ENCODE data around the gene CNN2. TPM values are rescaled to one million over a fixed set of nuclear protein-coding genes. Genes with fewer than 3 reads are reported as not detected.

Gene CNN2
- total RNA-seq, 4 donors from 2014 or later, result 39.6 to 75.4 (median 60.8) TPM

- ATAC-seq (ENCODE audit: low FRiP score) (no peak), DNase-seq (ENCODE audit: low spot score) (no peak)
- TF ChIP-seq, protein P1, sequence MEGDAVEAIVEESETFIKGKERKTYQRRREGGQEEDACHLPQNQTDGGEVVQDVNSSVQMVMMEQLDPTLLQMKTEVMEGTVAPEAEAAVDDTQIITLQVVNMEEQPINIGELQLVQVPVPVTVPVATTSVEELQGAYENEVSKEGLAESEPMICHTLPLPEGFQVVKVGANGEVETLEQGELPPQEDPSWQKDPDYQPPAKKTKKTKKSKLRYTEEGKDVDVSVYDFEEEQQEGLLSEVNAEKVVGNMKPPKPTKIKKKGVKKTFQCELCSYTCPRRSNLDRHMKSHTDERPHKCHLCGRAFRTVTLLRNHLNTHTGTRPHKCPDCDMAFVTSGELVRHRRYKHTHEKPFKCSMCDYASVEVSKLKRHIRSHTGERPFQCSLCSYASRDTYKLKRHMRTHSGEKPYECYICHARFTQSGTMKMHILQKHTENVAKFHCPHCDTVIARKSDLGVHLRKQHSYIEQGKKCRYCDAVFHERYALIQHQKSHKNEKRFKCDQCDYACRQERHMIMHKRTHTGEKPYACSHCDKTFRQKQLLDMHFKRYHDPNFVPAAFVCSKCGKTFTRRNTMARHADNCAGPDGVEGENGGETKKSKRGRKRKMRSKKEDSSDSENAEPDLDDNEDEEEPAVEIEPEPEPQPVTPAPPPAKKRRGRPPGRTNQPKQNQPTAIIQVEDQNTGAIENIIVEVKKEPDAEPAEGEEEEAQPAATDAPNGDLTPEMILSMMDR (IDR thresholded peaks at IDR 0.05), result no peak
These were observed 14.5 kb upstream of the CNN2 start for GRCh38 chr19:1011831-1012333.

- TF ChIP-seq, protein P1 (IDR thresholded peaks at IDR 0.05), result no peak
- DNase-seq (ENCODE audit: low spot score) (no peak), ATAC-seq (ENCODE audit: low FRiP score) (no peak)
These were observed 14.1 kb upstream of the CNN2 start for GRCh38 chr19:1012334-1012733.

GRCh38 chr19:1013218-1013617 lies 13.2 kb upstream of the CNN2 start:
- ATAC-seq (ENCODE audit: low FRiP score) (no peak), DNase-seq (ENCODE audit: low spot score) (no peak)
- TF ChIP-seq, protein P1 (IDR thresholded peaks at IDR 0.05), result no peak

- TF ChIP-seq, protein P1 (IDR thresholded peaks at IDR 0.05), result no peak
- DNase-seq (ENCODE audit: low spot score) (no peak), ATAC-seq (ENCODE audit: low FRiP score) (no peak)
These were observed 12.0 kb upstream of the CNN2 start for GRCh38 chr19:1014161-1015060.

DNA sequence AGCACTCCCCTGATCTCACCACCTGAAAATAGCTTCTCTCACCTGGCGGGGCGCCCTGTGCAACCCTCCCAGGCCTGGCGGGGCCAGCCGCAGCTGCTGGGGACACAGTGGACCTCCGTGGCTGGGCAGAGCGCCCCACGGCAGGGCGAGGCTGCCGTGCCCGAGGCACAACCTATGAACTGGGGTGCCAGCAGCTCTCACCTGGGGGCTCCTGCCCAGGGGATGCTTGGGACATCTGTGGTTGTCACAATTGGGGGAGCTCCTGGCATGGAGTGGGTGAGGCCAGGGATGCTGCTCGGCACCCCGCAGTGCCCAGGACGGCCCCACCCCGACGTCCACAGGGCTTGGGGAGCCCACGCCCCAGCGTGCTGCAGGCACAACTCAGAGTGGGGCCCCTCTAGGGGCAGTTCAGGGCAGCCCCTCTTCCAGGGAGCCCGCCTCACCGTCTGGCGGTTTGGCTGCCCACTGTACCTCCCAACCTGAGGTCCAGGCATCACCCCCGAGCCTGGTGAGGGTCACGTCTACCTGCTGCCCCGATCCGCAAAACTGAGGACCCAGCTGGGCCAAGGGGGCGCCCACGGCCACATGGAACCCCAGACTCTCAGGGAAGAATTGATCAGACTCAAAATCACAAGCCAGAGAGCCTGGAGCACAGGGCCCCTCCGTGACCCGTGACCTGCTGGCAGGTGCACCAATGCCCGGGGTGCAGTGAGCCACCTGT lies 11.2 kb upstream of the CNN2 start:
- DNase-seq (ENCODE audit: low spot score) (no peak), ATAC-seq (ENCODE audit: low FRiP score) (no peak)
- TF ChIP-seq, protein P1 (IDR thresholded peaks at IDR 0.05), result no peak

GRCh38 chr19:1015782-1016646 lies 10.4 kb upstream of the CNN2 start:
- TF ChIP-seq, protein P1 (IDR thresholded peaks at IDR 0.05), result no peak
- DNase-seq (ENCODE audit: low spot score), result no peak
- no peak for ATAC-seq (ENCODE audit: low FRiP score)

All from omental fat pad (tissue), 4 donors.